MM.1S (cell line): Measurements from ENCODE around the gene GLS.

Experiments used
- DNase-seq: peaks from one replicate; pipeline ENCODE4 v3.0.0-alpha.2; 2015
- H2AFZ ChIP-seq: fragments of 300-600 bp; sonication (generic); 2 replicates; pipeline ENCODE4 v1.6.0; 2016; ENCODE audit warnings: antibody characterized with exemption, low read length
- H3F3A ChIP-seq: fragments of 300-600 bp; sonication (generic); 2 replicates; pipeline ENCODE4 v1.6.1; 2016; ENCODE audit warnings: mild to moderate bottlenecking, antibody characterized with exemption, low read length, moderate library complexity, mixed read lengths; ENCODE audit not compliant: insufficient read depth
- H3K27ac ChIP-seq: fragments of 300-600 bp; sonication (generic); 2 replicates; pipeline ENCODE4 v1.5.1; 2016; ENCODE audit warnings: mild to moderate bottlenecking, low read length
- H3K27me3 ChIP-seq: fragments of 300-600 bp; sonication (generic); replicated peaks from 2 replicates; pipeline ENCODE4 v1.6.0; 2016; ENCODE audit warnings: low read length; ENCODE audit not compliant: insufficient read depth
- H3K36me3 ChIP-seq: fragments of 300-600 bp; sonication (generic); replicated peaks from 2 replicates; pipeline ENCODE4 v1.6.1; 2016; ENCODE audit warnings: mild to moderate bottlenecking, low read length, mixed read lengths; ENCODE audit not compliant: insufficient read depth
- H3K4me1 ChIP-seq: fragments of 300-600 bp; sonication (generic); 2 replicates; pipeline ENCODE4 v1.6.1; 2016; ENCODE audit warnings: low read length, mixed read lengths
- H3K4me2 ChIP-seq: fragments of 300-600 bp; sonication (generic); 2 replicates; pipeline ENCODE4 v1.6.0; 2016; ENCODE audit warnings: low read depth, low read length
- H3K4me3 ChIP-seq: fragments of 300-600 bp; sonication (generic); 2 replicates; pipeline ENCODE4 v1.5.1; 2016; ENCODE audit warnings: low read length, mixed read lengths
- H3K79me2 ChIP-seq: fragments of 300-600 bp; sonication (generic); 2 replicates; pipeline ENCODE4 v1.6.1; 2016; ENCODE audit warnings: mixed run types, low read length, mixed read lengths
- H3K9ac ChIP-seq: fragments of 300-600 bp; sonication (generic); 2 replicates; pipeline ENCODE4 v1.6.1; 2016; ENCODE audit warnings: low read length, mixed read lengths
- H3K9me2 ChIP-seq: fragments of 300-600 bp; sonication (generic); replicated peaks from 2 replicates; pipeline ENCODE4 v1.6.1; 2016; ENCODE audit warnings: mild to moderate bottlenecking, low read length, mixed read lengths; ENCODE audit not compliant: insufficient read depth
- H3K9me3 ChIP-seq: fragments of 300-600 bp; sonication (generic); replicated peaks from 2 replicates; pipeline ENCODE4 v1.6.1; 2016; ENCODE audit warnings: mild to moderate bottlenecking, low read length, mixed read lengths; ENCODE audit not compliant: insufficient read depth
- H4K20me1 ChIP-seq: fragments of 300-600 bp; sonication (generic); 2 replicates; pipeline ENCODE4 v1.6.1; 2016; ENCODE audit warnings: mild to moderate bottlenecking, low read length, moderate library complexity, mixed read lengths; ENCODE audit not compliant: insufficient read depth
- EZH2 ChIP-seq: fragments of 300-600 bp; sonication (generic); optimal IDR thresholded peaks from 2 replicates; pipeline ENCODE3; 2017; ENCODE audit warnings: low read depth, mild to moderate bottlenecking, antibody characterized with exemption, low read length, mixed read lengths
- EZH2phosphoT487 ChIP-seq: fragments of 300-600 bp; sonication (generic); IDR thresholded peaks from 2 replicates; pipeline ENCODE4 v1.6.1; 2018; ENCODE audit warnings: antibody characterized with exemption, low read length
- TF ChIP-seq, protein P1 (sequence below): fragments of 300-600 bp; sonication (generic); IDR thresholded peaks from 2 replicates; pipeline ENCODE4 v1.5.1; 2016; ENCODE audit warnings: antibody characterized with exemption, low read length, mixed read lengths

Gene GLS

DNA sequence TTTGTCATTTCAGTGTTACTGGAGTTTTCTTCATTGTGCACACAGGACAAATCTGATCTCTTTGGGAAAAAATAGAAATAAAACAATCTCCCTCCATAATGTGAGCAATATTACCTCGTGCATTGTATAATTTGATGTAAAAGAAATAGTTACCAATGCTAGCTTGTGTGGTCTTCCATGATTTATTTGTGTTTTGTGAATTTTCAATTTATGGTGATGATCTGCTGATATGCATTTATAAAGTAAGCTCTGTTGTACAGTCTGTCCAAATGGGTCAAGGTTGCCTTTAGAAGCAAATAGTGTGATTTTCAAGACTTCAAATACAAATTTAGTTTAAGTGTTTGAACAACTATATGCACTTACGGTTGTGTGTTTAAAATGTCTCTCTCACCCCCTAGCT, 82.5 kb downstream of the GLS start:
- Histone ChIP-seq H3K4me3 (no peak overlapping the region), H2AFZ (no peak overlapping the region), H3F3A (no peaks in the 10 kb centered on the region), H3K27ac (no peak overlapping the region), H3K9ac (no peak overlapping the region), H3K4me2 (no peak overlapping the region), H3K4me1 (peaks cover 13% of the 10 kb centered on the region), H3K9me2 (no peaks in the 10 kb centered on the region), H4K20me1 (no peaks in the 10 kb centered on the region), H3K9me3 (no peaks in the 10 kb centered on the region), H3K36me3 (no peaks in the 10 kb centered on the region), H3K79me2 (no peaks in the 10 kb centered on the region), H3K27me3 (no peaks in the 10 kb centered on the region)
- TF ChIP-seq, protein P1, sequence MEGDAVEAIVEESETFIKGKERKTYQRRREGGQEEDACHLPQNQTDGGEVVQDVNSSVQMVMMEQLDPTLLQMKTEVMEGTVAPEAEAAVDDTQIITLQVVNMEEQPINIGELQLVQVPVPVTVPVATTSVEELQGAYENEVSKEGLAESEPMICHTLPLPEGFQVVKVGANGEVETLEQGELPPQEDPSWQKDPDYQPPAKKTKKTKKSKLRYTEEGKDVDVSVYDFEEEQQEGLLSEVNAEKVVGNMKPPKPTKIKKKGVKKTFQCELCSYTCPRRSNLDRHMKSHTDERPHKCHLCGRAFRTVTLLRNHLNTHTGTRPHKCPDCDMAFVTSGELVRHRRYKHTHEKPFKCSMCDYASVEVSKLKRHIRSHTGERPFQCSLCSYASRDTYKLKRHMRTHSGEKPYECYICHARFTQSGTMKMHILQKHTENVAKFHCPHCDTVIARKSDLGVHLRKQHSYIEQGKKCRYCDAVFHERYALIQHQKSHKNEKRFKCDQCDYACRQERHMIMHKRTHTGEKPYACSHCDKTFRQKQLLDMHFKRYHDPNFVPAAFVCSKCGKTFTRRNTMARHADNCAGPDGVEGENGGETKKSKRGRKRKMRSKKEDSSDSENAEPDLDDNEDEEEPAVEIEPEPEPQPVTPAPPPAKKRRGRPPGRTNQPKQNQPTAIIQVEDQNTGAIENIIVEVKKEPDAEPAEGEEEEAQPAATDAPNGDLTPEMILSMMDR: no peak
- no peak for TF ChIP-seq EZH2phosphoT487
- no peak for TF ChIP-seq EZH2
- DNase-seq: no peak

GRCh38 chr2:190964170-190964795, 83.7 kb downstream of the GLS start:
- Histone ChIP-seq H3K4me2 (peak overlapping the region; percentile 68), H2AFZ (peak overlapping the region; percentile 46; the same call in 1 of the 2 replicates), H3K27ac (no peak overlapping the region), H3K36me3 (no peaks in the 10 kb centered on the region), H3K9me2 (no peaks in the 10 kb centered on the region), H3F3A (no peaks in the 10 kb centered on the region), H3K9ac (no peak overlapping the region; the same call in 1 of the 2 replicates), H3K9me3 (no peaks in the 10 kb centered on the region), H4K20me1 (no peaks in the 10 kb centered on the region), H3K27me3 (no peaks in the 10 kb centered on the region), H3K4me3 (no peak overlapping the region), H3K4me1 (peaks cover 13% of the 10 kb centered on the region), H3K79me2 (no peaks in the 10 kb centered on the region)
- no peak for TF ChIP-seq EZH2
- TF ChIP-seq EZH2phosphoT487: no peak
- TF ChIP-seq, protein P1: no peak
- DNase-seq: peak; percentile 65

DNA sequence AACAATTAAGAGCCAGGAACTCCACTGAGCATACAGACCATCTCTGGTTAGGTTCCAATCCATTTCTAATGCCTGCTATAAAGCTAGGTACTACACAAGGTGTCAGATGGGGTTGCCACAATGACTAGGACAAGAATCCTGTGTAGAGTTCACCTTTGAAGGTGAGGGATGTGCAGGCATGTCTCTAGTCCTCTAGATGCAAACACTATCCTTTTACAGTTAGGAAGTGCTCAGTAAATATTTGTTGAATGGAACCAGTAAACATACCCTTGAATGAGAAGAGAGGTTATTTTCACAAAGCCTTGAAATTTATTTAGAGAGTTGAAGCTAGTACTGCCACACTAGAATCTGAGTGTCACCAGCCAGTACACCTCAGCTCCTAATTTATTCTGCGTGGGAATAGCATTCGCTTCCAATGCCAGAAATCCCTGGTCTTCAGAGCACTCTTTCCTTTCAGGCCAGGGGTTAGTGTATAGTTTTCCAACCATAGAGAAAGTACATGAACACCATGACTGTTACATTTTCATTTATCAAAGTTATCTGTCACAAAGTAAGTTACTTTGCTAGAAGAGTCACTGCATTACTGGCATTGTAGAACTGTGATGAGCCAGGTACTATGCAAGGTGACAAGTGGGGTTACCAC, 85.1 kb downstream of the GLS start:
- Histone ChIP-seq H3K79me2 (no peaks in the 10 kb centered on the region), H2AFZ (no peak overlapping the region), H4K20me1 (no peaks in the 10 kb centered on the region), H3K36me3 (0 out of 2 replicates have a peak, but pooled peaks cover 7% of the 10 kb centered on the region), H3F3A (no peaks in the 10 kb centered on the region), H3K9ac (no peak overlapping the region), H3K27ac (no peak overlapping the region), H3K27me3 (no peaks in the 10 kb centered on the region), H3K4me3 (no peak overlapping the region), H3K4me1 (peaks cover 13% of the 10 kb centered on the region), H3K9me3 (no peaks in the 10 kb centered on the region), H3K4me2 (no peak overlapping the region), H3K9me2 (no peaks in the 10 kb centered on the region)
- TF ChIP-seq, protein P1: no peak
- TF ChIP-seq EZH2 (no peak), EZH2phosphoT487 (no peak)
- no peak for DNase-seq
